EL (cell line): Measurements from ENCODE around the gene BACE2.
"Not testable (repeated sequence)": the region's sequence is repeated elsewhere in the genome, so short reads cannot be mapped to it uniquely, and the experiment has no call there.

Source experiments
- DNase-seq: peaks from one replicate; pipeline ENCODE4 v3.0.0-alpha.2; 2016

Gene BACE2

GRCh38 chr21:41217671-41218385, 49.9 kb downstream of the BACE2 start:
- DNase-seq: no peak

GRCh38 chr21:41219498-41220207, 51.7 kb downstream of the BACE2 start:
- DNase-seq: no peak

GRCh38 chr21:41220208-41220733, 52.3 kb downstream of the BACE2 start:
- DNase-seq: no peak

GRCh38 chr21:41222247-41223068, 54.5 kb downstream of the BACE2 start:
- DNase-seq: no peak

GRCh38 chr21:41226853-41227252, 58.9 kb downstream of the BACE2 start:
- no peak for DNase-seq

- no peak for DNase-seq
Observed at GRCh38 chr21:41227357-41228005, 59.5 kb downstream of the BACE2 start.

GRCh38 chr21:41228006-41228370, 60.0 kb downstream of the BACE2 start:
- no peak for DNase-seq

- DNase-seq: no peak
Observed at GRCh38 chr21:41228492-41228891, 60.5 kb downstream of the BACE2 start.

GRCh38 chr21:41228958-41229357, 61.0 kb downstream of the BACE2 start:
- no peak for DNase-seq

- DNase-seq: no peak
Observed at GRCh38 chr21:41229509-41230248, 61.7 kb downstream of the BACE2 start.

- DNase-seq: no peak
Observed at GRCh38 chr21:41230497-41230896, 62.5 kb downstream of the BACE2 start.

GRCh38 chr21:41231060-41231459, 63.1 kb downstream of the BACE2 start:
- DNase-seq: no peak

GRCh38 chr21:41232013-41232412, 64.1 kb downstream of the BACE2 start:
- no peak for DNase-seq

- no peak for DNase-seq
Observed at GRCh38 chr21:41233916-41234315, 66.0 kb downstream of the BACE2 start.

GRCh38 chr21:41234569-41234968, 66.6 kb downstream of the BACE2 start:
- DNase-seq: no peak

- DNase-seq: no peak
Observed at GRCh38 chr21:41235201-41235600, 67.2 kb downstream of the BACE2 start.

GRCh38 chr21:41236352-41236973, 68.5 kb downstream of the BACE2 start:
- DNase-seq: no peak

GRCh38 chr21:41238081-41238796, 70.3 kb downstream of the BACE2 start:
- DNase-seq: not testable (repeated sequence)

GRCh38 chr21:41240040-41240439, 72.1 kb downstream of the BACE2 start:
- DNase-seq: no peak

- DNase-seq: no peak
Observed at GRCh38 chr21:41241341-41241740, 73.4 kb downstream of the BACE2 start.

GRCh38 chr21:41242238-41242829, 74.4 kb downstream of the BACE2 start:
- DNase-seq: no peak
